Adipose tissue (tissue), 3 donors: ENCODE data around the gene CPOX. TPM values are rescaled to one million over a fixed set of nuclear protein-coding genes. Genes with fewer than 3 reads are reported as not detected.

Source experiments
- H3K27ac ChIP-seq: one replicate; pipeline ENCODE4 v1.5.1; 2013; ENCODE audit warnings: low read depth, low read length
- WGBS, 3 donors: extraction: QIAGEN DNeasy Blood & Tissue Kit; methylation state at CpG; one replicate each; pipeline ENCODE4 v1.1.7; 2013; 5-methylcytosine and 5-hydroxymethylcytosine counted together
- polyA plus RNA-seq, 3 donors: library from polyadenylated mRNA; stranded (reverse); fragments of 200-250 nt; gene quantifications; one replicate each; pipeline ENCODE4 v1.2.3, GENCODE V29; 2013
- donor health status: healthy with polysubstance abuse.
- donor health status: Bipolar disorder and iron deficiency.
- donor health status: healthy.

CPOX gene
- polyA plus RNA-seq, 3 donors = 6.0 to 7.7 (median 7.2) TPM

DNA sequence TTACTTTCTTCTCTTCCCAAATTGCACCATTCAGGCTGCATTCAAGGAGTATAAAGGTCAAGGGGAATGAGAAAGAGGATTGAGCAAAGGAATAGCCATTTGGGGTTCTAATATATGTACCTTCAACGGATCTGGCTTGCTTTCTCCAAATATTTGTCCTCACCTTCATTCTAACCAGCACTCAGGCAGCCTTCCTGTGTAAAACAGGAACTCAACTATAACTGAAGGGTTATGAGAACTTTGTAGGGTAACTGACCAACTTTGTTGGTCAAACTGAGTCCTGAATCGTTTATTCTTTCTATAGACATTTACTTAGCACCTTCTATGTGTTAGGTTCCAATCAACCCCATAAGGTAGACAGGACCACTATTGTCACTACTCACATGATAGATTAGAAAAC, 5.1 kb upstream of the CPOX start:
- H3K27ac ChIP-seq = no peak overlapping the region
- 60 to 78% (median 61%) methylated on average over 2 of the region's 2 CpGs for whole genome bisulfite sequencing, 3 donors

DNA sequence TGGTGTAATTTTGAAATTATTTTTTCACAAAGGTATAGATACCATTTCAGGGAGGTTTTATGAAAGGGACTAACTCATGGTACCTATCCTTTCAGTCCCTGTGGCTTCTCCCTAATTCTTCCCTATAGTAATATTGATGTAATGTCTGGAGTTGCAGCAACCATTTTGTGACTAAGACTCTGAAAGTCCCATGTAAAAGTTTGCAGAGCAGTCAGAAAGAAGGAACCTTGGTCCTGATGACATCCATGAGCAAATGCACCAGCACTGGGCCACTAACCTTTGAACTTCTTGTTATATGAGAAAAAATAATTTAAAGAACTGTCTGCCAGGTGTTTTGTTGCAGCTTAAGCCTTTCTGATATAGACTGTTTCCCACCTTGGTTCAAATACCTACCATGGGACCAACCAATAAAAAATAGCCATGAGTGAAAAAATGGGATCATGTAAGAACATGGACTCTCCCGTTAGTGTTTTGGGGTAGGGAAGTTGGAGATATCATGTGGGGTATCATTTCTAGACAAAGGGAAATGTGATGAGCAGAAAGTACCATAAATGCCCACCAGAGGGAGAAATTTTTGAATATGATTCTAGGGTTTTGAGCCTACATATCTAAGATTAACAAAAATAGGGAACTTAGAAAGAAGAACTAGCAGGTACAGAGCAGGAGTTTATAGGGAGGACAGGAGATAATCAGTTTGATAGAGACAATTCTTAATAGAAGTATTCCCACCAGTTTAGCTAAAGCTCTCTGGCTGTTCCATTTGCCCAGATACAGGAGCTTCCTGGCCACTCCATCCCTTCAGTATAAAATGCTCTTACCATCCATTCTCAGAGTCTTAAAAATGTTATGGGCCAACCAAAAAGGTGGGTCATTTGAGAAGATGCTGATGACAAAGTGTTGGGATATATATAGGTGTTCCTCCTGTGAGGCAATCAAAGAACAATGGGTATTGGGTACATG, 3.4 kb upstream of the CPOX start:
- 0 to 8% (median 7%) methylated on average over 1 of the region's 1 CpG for WGBS, 3 donors
- H3K27ac ChIP-seq = no peak overlapping the region

DNA sequence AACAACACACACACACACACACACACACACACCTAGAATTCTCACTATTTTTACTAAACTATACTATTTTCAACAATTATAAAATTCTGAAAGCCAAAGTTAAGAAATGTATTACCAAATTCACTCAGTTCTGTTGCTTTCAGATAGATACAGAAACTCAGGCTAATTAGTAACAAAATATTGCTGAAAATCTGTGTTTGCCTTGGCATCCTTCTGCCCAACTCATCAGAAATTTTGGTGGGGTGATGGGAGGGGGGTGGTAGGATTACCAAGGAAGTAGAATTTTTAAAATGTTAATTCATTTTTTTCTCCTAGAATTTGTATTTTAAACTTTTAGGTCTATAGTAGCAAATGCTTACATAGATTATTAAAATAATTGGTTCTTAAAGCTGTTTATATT, 2.7 kb upstream of the CPOX start:
- no peak overlapping the region for H3K27ac ChIP-seq

DNA sequence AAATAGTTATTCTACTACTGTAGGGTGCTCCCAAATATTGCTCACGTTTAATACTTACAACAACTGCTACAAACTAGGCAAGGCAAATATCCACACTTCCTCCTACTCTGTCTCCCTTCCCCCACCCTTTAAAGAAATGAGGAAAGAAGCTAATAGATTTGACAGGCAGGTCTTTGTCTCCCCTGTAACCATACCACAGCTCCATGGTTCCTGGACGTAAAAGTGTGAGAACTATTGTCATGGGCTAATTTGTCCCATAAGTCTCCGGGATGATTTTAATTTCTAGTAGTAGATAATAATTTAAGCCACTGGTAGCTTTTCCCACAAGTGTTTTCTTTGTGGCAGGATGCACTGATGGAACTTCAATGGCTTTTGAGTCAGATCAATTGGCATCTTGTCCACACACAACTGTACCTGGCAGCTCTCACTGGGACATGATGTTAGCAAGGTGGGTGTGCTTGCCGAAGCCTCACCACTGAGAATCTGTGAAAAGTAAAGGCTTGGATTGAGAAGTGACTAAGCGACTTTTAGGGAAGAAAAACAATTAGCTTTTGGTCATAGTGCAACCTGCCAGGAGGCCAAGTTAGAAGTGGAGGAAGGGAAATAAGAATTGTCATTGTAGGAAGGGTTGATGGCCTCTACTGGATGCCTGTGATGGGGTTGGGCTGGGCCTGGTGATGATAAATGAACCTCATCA, 1.4 kb upstream of the CPOX start:
- WGBS, 3 donors = 82 to 88% (median 85%) methylated on average over 5 of the region's 5 CpGs
- no peak overlapping the region for H3K27ac ChIP-seq

DNA sequence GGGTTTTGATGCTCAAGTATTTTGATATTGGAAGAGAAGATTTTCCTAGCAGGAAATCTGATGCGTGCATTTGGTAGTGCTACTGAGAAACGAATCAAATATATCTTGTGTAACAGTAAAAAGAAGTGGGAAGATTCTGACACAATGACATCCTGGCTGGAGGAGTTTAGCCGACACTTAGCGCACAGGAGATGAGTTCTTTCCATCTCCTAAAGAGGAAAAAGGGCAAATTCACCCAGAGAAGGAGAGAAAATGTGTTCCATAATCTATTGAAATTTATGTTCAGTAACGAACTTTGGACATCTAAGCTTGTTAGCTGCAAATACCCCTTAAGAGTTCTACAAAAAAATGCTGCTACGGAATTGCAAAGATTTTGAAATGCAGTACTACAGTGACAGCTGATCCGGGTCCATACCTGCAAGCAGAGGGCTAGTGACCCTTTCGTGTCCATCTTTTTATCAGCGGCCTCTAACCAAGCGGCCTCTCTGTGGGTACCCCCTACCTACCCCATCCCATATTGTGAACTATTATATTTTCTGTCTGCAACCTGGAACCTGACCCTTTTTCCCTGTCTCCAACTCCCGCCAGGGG, 971 bp downstream of the CPOX start:
- WGBS, 3 donors = 21 to 33% (median 22%) methylated on average over 11 of the region's 11 CpGs
- H3K27ac ChIP-seq = no peak overlapping the region

DNA sequence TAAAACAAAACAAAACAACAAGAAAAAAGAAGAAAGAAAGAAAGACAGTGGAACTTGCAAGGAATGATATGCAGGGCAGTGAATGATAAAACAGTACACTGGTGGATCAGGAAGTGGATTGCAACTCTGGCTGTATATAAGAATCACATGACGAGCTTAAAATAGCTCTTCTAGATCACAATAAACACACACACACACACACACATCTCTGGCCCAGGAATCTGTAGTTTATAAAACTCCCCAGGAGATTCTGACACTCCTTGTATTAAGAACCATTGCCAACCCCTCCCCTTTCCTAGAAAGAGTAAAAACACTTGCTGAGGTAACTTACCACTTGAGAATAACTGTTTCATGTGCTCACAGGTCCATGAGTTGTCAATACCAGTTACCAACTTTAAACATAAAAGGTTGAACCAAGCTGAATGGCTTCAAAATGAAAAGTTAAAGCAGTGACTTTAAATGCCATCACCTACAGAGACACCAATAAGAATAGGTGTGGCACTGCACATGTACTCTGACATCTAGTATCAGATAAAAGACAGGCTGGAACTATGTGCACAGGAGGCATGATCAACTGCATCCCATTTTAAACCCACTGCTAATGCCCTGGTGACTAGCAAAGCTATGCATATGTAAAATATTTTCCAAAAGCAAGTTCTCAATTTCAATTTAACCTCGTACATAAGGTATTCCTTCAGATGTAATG, 3.9 kb downstream of the CPOX start:
- 66 to 82% (median 78%) methylated on average over 2 of the region's 2 CpGs for WGBS, 3 donors
- no peak overlapping the region for H3K27ac ChIP-seq

DNA sequence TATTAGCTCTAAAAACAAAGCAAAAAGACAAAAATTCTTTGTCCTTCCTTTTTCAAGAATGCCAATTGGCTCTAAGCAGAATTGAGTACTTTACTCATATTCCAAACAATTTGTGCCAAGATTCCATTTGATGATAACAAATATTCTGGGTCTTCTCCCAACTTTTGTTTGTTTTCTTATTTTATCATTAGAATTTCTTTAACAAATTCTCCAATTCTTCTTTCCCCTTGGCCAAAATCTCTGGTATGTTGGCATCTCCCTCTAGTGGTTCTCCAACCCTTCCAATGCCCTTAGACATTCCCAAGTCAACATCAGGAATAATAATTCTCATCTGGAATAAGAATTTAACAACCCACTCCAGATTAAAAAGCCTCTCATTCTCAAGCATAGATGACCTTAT, 5.3 kb downstream of the CPOX start:
- no peak overlapping the region for H3K27ac ChIP-seq

DNA sequence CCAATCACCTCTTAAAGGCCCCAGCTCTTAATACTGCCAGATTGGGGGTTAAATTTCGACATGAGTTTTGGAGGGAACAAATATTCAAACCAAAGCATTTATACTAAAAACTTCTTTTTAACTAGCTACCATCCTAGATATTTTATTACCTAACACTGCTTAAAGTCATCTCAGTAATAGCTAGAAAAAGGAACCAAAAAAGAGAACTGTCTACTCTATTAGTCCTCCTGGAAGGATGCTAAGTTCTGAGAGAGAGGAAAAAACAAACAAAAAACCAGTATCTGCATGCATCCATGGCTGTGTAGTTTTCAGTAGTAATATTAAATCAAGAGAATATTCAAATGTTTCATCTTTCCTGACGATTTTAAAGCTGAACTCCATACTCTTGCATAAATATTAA, 5.8 kb downstream of the CPOX start:
- 65 to 73% (median 71%) methylated on average over 2 of the region's 2 CpGs for WGBS, 3 donors
- no peak overlapping the region for H3K27ac ChIP-seq

DNA sequence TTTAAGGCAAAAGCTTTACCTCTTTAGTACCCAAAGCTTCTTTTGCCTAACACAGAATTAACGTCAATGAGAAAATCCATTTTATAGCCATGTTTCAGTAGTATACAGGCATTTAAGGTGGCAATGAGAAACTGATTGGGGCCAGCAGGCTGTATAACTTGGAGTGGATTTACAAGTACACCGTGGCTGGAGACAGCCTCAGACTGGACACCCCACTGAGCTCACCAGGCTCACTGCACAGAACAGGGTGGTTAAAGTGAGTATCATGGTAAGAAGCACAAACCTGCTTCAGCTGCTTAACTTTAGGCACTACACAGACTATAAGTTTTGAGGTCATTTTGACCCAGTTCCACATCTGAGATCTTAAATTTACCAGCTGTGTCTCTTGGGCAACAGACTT, 8.9 kb downstream of the CPOX start:
- WGBS, 3 donors = 88 to 92% (median 91%) methylated on average over 2 of the region's 2 CpGs
- H3K27ac ChIP-seq = no peak overlapping the region

DNA sequence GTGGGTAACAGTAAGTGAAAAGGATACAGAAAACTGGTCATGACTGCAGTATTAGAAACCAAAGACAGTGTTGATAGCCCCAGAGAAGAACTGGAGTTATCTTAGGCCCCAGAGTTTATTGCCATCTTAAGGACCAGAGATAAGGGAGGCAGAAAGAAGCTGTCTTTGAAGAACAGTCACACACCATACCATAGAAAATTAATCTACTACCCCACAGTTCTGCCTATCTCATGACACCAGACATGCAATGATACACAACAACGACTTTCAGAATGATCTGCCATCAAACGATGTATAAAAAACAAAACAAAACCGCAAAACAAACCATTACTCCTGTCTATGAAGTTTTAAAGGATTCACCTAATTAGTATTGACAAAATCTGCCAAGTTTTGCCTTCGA, 9.6 kb downstream of the CPOX start:
- 74 to 94% (median 89%) methylated on average over 4 of the region's 4 CpGs for WGBS, 3 donors
- H3K27ac ChIP-seq = no peak overlapping the region

DNA sequence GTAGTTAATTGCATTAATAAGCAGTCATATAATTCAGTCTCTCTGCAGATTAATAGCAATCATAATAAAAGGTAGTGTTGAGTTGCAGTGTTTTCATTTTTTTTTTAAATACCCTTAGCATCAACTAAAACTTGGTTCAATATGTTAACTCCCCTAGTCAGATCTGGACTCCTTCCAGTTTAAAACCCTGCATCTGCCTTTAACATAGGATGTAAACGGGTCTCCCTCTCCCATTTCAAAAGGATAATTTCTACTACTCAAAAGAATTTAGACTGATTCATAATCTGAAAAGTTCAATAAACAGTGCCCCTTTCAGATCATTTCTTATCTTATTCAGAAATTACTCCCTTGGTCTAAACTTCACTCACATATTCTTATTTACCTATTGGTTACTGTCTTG, 11.4 kb downstream of the CPOX start:
- 91 to 97% (median 97%) methylated on average over 1 of the region's 1 CpG for WGBS, 3 donors
- no peak overlapping the region for H3K27ac ChIP-seq

DNA sequence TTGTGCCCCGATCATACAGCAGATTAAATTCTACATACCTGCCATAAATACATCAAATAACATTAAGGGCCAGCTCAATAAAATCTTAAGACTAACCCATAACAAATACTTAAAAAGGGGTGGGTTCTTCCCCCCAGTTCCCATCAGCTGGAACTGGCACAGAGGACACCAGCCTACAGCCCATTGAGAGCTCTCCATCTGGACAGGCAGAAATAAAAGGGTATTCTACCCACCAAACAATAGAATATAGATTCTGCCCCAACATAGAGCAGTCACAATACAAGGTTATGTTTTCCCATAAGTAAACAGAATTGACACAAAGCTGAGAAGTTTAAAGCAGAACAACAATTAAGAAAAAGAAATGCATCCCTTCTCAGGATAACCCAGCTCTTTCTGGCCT, 11.9 kb downstream of the CPOX start:
- no peak overlapping the region for H3K27ac ChIP-seq
- WGBS, 3 donors = 91 to 97% (median 97%) methylated on average over 1 of the region's 1 CpG

DNA sequence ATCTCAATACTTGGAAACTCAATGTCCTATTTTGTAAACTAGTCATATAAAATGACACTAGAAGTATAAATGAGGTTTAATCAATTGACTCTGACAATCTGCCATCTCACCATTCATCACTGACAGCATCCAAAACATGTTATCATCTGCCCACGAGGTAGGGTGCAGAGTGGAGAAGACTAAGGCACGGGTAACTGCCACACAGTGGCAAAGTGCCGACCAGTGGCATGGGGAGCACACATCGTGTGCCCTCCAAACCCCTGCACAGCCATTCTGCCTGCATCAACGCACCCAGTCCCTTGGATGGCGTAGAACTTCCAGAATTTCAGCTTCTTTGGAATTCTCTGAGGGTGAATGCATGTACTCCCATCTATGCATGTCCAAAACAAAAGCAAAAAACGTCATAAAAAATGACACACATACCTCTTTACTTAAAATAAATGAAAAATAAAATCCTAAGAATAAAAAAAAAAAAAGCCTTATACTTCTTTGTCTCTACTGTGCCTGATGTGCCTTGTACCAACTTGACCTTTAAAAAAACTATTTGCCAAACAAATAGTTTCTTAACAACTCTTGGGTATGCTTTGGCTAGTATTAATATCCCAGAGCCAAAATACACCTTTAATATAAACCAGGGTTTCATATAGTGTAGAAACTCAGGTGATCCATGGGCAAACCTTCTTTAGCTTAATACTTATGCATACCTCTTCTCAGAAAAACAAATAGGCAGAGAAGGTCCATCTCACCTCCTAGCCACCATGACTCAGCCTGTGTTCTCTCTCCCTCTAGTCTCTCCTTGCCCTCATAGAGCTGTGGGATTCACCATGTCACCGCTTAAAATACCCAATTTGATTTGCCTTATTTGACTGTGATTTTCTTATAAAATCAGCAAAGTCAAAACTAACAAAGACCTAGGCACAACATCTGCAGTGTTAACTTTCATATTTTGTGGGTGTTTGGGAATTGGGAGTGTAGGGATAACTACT, 12.7 kb downstream of the CPOX start:
- H3K27ac ChIP-seq = no peak overlapping the region
- 90 to 96% (median 95%) methylated on average over 8 of the region's 8 CpGs for WGBS, 3 donors

DNA sequence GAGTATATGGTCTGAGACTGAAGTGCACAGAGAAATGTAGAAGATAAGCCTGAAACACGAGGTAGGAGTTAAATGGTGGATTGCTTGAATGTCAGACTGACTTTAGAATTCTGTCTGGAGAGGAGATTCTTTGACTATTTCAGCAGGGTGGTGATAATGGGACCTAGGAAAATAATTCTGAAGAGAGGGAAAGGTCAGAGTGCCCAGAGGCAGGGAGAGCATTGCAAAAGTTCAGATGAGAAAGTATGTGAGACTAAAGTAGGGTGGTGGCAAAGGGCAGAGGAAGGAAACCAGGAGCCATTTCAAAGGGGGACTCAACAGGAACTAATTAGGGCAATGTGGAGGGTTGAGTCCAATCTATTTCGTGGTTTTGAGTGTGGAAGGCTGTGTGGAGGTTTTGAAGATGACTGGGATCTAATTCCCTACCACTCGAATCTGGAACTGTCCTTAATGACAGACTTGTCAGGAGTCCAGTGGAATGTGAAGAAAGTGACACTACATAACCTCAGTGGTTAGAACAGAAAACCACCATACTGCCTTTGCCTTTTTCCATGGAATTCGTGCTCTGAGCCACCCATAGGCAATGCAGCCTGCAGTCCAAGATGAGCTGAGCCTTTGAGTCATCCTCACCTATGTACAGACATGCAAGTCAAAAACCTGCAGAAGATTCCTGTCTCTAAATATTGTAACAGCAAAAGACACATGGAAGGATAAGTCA, 16.1 kb downstream of the CPOX start:
- WGBS, 3 donors = 79 to 86% (median 80%) methylated on average over 4 of the region's 4 CpGs
- no peak overlapping the region for H3K27ac ChIP-seq

DNA sequence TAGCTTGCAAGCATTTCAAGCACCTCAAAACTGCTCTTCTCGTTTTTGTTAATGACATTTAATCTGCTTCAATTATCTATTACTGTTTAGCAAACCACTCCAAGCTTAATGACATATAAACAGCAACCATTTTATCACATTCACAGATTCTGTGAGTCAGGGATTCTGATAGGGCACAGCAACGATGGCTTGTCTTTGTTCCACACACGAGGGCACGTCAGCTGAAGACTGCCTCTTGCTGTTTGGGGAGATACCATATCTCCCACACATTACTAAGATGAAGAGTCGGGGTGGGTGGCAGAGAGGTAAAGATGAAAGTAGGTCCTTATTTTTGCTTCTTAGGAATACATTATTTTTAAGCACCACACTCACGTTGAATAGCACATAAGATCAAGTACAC, 19.3 kb downstream of the CPOX start:
- no peak overlapping the region for H3K27ac ChIP-seq
- WGBS, 3 donors = 72 to 82% (median 77%) methylated on average over 6 of the region's 6 CpGs

DNA sequence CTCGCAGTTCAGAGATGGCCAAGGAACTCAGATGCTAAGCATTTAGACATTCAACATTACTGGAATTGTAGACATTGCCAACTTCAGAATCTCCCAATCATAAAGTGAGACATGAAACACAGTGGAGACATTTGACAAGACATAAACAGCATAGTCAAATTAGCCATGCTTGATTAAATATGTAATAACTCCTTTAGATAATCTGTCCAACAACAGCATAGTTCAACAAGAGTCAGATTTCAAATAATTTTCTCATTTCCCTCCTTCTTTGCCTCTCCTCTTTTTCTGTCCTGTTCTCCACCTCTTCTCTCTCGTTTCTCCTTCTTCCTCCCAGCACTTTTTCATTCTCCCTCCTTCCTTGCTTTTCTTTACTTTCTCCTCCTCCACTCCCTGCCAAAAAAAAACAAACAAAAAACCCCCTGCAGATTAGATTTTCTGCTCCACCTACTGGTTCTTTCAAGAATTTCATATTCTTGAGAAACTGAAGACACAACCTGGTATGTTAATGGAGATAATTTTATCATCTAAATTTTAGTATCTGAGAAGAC, 20.2 kb downstream of the CPOX start:
- 34 to 43% (median 37%) methylated on average over 2 of the region's 2 CpGs for WGBS, 3 donors
- no peak overlapping the region for H3K27ac ChIP-seq

DNA sequence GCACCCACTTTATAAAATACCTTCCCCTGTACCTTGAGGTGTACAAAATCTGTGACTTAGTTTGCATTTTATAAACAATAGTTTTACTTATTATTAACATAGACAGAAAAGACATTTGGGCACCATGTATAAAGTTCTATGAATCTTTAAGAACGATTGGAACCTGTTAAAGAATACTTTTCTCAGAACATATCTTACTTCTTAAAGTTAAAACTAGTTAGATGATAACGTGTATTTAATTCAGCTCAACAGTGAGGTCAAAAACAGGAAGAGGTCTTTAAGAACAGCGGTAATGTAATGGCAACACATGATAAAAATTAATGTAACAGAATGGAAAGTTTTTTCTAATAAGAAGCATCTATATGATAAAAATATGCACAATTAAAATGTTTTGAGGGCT, 25.0 kb downstream of the CPOX start:
- no peak overlapping the region for H3K27ac ChIP-seq
- WGBS, 3 donors = 68 to 78% (median 68%) methylated on average over 3 of the region's 3 CpGs
